PC-9 (cell line): Measurements from ENCODE around the gene NRG4.

ENCODE experiments used
- EZH2 ChIP-seq: fragments of 200-600 bp; sonication (generic); IDR thresholded peaks from 2 replicates; pipeline ENCODE4 v1.8.0; 2017; ENCODE audit warnings: antibody characterized with exemption, low read depth
- TF ChIP-seq, protein P1 (sequence below): fragments of 200-600 bp; sonication (generic); conservative IDR thresholded peaks from 2 replicates; pipeline ENCODE4 v1.6.1; 2017; ENCODE audit warnings: mixed run types, antibody characterized with exemption, mild to moderate bottlenecking, moderate library complexity

DNA sequence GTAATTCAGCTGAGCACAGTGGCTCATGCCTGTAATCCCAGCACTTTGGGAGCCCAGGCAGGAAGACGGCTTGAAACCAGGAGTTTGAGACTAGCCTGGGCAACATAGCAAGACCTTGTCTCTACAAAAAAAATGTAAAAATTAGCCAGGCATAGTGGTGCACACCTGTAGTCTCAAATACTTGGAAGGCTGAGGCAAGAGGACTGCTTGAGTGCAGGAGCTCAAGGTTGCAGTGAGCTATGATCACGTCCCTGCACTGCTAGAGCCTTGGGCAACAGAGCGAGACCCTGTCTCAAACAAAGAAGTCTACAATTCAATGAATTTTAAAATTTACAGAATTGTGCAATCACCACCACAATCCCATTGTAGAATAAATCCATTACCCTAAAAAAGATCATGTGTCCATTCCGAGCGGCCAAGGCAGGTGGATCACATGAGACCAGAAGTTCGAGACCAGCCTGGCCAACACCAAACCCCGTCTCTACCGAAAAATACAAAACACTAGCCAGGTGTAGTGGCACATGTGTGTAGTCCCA lies 63.4 kb downstream of the NRG4 start:
- TF ChIP-seq EZH2: no peak
- TF ChIP-seq, protein P1, sequence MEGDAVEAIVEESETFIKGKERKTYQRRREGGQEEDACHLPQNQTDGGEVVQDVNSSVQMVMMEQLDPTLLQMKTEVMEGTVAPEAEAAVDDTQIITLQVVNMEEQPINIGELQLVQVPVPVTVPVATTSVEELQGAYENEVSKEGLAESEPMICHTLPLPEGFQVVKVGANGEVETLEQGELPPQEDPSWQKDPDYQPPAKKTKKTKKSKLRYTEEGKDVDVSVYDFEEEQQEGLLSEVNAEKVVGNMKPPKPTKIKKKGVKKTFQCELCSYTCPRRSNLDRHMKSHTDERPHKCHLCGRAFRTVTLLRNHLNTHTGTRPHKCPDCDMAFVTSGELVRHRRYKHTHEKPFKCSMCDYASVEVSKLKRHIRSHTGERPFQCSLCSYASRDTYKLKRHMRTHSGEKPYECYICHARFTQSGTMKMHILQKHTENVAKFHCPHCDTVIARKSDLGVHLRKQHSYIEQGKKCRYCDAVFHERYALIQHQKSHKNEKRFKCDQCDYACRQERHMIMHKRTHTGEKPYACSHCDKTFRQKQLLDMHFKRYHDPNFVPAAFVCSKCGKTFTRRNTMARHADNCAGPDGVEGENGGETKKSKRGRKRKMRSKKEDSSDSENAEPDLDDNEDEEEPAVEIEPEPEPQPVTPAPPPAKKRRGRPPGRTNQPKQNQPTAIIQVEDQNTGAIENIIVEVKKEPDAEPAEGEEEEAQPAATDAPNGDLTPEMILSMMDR: no peak
